CD4-positive, alpha-beta T cell treated with Interferon alpha-2 for 1 hour (primary cell): ENCODE measurements around the gene WDR44.
"Not testable (repeated sequence)": the region's sequence is repeated elsewhere in the genome, so short reads cannot be mapped to it uniquely, and the experiment has no call there.

Experiments
- DNase-seq, 2 donors: peaks; one replicate each; pipeline ENCODE4 v3.0.0-alpha.2; 2020 to 2022

Gene WDR44, protein sequence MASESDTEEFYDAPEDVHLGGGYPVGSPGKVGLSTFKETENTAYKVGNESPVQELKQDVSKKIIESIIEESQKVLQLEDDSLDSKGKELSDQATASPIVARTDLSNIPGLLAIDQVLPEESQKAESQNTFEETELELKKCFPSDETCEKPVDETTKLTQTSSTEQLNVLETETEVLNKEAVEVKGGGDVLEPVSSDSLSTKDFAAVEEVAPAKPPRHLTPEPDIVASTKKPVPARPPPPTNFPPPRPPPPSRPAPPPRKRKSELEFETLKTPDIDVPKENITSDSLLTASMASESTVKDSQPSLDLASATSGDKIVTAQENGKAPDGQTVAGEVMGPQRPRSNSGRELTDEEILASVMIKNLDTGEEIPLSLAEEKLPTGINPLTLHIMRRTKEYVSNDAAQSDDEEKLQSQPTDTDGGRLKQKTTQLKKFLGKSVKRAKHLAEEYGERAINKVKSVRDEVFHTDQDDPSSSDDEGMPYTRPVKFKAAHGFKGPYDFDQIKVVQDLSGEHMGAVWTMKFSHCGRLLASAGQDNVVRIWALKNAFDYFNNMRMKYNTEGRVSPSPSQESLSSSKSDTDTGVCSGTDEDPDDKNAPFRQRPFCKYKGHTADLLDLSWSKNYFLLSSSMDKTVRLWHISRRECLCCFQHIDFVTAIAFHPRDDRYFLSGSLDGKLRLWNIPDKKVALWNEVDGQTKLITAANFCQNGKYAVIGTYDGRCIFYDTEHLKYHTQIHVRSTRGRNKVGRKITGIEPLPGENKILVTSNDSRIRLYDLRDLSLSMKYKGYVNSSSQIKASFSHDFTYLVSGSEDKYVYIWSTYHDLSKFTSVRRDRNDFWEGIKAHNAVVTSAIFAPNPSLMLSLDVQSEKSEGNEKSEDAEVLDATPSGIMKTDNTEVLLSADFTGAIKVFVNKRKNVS

DNA sequence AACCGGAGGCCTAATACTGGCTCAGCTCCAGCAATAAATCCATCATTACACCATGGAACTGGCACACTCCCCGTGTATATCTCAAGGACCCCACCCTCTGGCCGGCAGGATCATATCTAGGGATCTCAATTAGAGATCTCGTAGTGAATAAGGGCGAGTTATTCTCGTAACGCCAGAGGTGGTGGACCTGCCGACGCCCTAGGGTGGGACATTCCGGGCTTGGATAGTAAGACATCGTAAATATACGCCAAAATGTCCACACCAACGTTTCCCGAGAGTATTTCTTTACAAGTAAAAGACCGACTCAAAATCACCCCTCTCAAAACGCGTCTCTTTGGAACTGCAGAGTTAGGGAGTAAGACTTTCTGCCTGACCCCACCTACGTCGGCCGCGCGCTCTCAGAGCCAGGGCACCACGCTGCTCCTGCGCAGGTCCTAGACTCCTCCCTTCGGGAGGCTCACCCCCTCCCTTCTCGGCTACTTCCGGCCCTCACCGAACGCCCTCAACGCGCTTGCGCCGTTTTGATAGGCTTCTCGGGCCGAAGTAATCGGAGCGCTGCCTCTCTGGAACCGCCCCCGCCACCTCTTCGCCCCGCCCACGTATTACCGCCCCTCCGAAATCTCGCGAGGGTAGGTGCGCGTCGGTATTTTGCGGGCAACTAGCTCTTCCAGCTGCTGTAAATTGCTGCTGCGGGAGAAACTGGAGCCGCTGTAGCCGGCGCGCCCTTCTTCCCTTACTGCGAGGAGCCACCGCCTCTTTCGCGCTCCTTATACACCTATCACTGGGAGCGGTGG, at the start of gene WDR44:
Gene WDR44 (plus strand): TSS at position 643 of the 794 bp plus-strand sequence. CDS start 398 bp downstream, outside the sequence.
- peak; percentile 95 to 96 for DNase-seq

DNA sequence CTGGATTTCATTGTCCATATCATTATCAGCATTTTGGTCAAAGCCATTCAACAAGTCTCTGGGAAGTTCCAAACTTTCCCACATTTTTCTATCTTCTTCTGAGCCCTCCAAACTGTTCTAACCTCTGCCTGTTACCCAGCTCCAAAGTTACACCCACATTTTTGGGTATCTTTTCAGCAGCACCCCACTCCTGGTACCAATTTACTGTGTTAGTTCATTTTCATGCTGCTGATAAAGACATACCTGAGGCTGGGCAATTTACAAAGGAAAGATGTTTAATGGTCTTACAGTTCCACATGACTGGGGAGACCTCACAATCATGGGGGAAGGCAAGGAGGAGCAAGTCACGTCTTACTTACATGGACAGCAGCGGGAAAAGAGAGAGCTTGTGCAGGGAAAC, 40.1 kb upstream of the WDR44 start:
- DNase-seq, result not testable (repeated sequence)

DNA sequence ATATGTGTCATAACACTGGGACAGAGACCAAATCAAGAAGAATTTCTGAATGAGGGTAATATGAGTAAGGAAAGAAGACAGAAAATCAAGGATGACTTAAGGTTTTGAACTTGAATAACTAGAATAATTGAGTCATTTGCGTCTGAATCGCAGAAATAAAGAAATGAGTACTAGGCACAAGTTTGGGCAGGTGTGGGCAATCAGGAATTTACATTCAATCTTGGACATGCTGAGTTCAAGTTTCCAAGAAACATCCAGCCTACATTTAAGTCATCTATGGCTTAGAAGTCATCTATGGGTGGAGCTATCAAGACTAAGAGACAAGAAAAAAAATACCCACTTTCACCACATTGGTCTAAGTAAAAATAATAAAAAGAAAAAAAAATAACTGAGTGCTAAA, 30.4 kb upstream of the WDR44 start:
- DNase-seq, result no peak

DNA sequence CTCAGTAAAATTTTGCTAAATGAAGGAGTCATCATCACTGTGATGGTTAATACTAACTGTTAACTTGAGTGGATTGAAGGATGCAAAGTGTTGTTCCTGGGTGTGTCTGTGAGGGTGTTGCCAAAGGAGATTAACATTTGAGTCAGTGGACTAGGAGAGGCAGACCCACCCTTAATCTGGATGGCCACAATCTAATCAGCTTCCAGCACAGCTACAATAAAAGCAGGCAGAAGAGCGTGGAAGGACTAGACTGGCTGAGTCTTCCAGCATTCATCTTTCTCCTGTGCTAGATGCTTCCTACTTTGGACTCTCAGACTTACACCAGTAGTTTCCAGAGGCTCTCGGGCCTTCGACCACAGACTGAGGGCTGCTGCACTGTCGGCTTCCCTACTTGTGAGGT, 21.3 kb upstream of the WDR44 start:
- no peak for DNase-seq

DNA sequence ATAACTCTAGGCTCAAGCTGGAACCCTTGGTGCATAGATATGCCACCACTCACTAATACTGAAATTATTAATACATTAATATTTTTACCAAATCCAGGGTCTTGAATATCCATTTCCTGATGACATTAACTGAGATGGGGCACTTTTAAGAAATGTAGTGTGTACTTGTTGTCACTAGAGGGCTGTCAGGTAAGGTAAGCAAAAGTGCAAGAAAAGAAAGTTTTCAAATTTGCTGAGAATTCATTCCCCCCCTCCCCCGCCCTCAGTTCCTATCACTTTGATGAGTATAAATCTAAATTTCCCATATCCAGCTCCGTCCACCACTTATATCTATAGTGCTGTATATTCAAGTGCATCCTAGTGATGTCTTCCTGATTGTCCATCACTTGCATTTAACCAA, 20.5 kb upstream of the WDR44 start:
- no peak for DNase-seq

DNA sequence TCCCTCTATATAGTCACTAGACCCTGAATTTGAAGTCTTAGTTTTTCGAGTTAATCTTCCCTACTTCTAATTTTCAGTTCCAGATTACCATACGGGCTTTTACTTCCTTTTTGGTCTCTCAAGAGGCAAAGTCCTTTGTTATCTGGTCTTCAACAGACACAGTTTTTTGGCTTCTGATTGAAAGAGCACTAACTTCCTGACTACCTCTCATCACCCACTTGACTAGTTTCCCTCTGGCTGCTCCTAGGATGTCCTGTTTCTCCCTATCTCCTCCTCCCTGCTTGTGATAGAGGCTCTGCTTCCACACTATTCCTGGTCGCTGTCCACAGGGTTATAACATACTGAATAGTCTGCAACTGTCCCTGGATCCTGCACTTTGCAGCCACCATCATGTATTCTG, 16.7 kb upstream of the WDR44 start:
- no peak for DNase-seq

DNA sequence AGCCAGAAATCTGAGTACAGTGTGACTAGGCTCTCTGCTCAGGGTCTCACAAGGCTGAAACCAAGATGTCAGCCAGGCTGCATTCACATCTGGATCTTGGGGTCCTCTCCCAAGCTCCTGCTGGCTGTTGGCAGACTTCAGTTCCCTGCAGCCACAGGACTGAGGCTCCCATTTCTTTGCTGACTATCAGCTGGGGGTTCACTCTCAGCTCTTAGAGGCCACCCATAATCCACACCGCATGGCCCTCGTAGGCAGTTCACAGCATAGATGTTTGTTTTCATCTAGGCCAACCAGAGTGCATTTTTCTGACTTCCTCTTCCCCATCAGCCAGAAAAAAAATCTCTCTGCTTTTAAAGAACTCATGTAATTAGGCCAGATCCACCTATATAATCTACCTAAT, 8.2 kb upstream of the WDR44 start:
- no peak for DNase-seq

DNA sequence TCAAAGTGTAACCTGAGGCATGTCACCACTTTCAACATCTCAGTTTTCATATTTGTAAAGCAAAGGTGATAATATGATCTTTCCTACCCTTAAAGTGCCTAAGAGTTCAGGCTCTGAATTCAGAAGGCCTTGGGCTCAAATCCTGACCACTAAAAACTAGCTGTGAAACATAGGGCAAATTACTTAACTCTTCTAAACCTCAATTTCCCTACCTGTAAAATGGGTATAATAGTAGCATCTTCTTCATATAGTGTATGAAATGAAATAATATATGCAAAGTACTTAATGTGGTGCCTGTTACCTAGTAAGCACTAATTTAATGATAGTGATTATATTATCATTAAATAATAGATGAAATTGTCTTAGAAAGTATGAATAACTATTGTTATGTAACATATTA, 7.0 kb upstream of the WDR44 start:
- DNase-seq, result no peak

DNA sequence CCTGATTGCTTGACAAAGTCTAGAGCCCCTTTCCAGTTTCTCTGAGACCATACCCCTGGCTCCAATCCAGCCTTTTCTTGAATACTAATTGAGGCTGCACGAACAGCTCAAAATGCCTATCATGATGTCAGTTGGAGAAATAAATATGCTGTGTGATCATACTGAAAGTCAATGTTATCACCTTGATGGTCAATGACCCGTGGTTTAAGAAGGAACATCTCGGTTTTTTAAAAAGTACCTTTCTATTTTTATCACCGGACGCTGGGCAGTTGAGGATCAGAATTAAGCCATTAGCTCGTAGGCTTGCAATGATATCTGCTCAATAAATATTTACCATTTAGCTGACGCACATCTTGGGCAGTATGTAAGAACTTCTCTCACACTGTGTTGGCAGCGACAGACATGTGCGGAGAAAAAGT, 852 bp upstream of the WDR44 start:
- no peak for DNase-seq

DNA sequence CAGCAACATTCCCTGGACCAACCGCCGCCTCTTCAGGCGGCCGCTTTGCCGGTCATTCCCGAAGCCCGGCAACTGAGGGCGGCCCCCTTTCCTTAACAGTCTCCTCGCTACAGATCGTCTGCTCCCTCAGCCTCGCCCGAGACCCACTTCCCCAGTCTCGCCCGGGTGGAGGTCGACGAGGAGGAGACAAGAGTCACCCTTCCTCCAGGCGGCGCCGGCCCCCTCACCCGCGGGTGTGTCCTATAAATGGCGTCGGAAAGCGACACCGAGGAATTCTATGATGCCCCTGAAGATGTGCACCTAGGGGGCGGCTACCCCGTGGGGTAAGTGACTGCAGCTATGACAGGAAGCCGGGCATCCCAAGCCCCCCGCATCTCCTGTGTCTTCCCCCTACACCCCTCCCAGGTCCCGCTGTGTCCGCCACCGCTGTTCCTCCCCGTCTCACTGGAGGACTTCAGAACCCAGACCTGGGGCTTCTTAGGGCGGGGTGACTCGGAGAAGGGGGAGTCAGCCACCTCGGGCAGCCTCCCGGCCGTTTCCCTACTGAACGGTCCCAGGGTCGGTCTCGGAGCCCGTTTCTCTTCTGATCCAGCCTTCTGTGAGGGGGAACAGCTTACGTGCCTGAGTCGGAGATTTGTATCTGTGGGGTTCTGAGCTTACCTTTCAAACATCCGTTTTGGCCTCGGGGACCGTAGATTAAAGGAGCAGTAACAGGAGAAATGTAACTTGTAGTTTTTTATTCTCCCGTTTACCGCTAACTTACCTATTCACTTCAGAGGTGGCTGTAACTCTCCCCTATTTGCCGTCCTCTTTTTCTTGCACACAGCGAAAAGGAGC, 570 bp downstream of the WDR44 start:
- DNase-seq, result peak; percentile 38 to 54

DNA sequence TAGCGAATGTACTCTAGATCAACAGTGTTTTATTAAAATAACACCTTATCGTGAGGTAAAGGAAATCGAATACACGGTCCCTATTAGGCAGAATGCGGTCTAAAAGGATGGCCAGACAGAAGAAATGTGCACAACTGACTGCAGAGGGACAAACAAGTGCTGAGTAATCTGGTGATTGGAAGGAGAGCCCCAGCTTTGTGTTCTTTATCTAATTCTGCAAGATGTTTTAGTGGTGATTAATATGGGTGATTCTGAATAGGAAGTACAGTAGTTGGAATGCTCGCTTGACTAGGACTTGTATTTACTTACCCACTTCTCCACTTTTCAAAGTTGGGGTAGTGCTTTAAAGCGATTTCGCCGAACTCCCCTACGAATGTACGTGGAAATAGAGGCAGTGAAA, 1.2 kb downstream of the WDR44 start:
- peak in 1 of 2 donors; percentile 21 for DNase-seq

DNA sequence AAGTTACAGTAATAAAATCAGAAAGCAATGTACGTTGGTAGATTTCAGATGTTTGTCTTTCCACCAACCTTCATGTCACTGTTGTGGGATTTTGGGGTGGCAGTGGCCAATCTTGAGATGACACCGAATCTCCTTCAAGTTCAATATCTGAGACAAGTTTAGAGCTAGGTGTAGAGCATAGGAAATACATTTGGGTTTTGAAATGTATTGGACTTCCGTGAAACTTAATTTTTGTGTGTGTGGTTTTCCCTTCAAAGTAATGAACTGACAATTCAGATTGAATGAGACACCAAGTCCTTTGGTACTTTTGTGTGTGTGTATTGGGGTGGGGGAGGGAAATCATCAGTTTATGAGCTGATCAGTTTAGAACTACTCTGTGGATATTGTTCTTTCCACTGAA, 1.8 kb downstream of the WDR44 start:
- peak in 1 of 2 donors; percentile 20 for DNase-seq

DNA sequence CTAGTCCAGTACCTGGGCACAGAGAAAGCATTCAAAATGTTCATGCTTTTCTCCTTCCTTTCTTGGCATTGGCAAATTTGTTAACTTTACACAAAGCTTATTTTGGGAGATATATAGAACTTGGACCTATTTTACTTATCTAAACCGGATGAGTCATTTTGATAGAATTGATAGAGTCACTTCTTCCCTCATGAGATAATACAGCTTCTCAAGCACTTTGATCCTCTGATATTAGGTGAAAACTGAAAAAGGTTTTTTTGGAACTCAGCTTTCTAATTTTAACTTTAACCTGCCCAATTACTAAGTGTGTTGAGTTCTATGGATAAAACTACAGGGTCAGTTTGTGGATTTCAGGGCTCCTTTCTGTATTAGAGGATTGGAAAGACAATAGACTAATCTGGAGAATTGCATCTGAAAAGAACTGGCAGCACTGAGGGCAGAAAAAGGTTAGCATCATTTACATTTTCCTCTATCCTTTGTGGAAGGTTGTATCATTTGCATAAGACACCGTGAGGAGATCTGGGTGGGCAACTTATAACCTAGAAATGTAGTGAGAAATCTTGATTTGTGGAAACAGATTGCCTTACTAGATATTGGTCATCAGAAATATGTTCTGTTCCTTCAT, 2.4 kb downstream of the WDR44 start:
- DNase-seq, result no peak

DNA sequence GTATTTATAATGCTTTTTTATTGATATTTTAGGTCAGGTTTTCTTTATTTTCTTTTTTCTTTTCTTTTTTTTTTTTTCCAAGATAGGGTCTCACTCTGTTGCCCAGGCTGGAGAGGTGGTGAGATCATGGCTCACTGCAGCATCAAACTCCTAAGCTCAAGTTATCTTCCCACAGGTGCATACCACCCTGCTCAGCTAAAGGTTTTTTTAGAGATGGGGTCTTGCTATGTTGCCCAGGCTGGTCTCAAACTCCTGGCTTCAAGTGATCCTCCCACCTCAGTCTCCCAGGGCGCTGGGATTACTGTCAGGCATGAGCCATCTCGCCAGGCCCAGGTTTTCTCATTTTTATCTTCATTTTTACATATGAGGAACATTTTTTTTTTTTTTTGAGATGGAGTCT, 3.3 kb downstream of the WDR44 start:
- DNase-seq, result no peak

DNA sequence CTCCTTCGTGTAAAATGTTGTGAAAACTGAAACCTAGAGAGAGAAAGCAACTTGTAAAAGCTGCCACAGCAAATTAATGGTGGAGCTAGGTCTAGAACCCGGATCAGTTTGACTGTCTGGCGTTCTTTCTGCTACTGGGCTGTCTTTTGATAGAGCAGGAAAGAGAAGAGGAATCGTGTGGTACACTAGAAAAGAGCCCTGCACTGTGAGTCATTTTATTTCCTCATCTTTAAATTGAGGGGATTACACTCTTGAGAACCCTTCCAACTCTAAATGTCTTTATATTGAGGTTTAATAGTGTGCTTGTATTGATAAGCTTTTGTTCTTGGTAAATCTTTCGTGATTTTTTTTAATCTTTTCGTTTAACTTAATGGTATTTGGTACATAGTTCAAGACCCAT, 4.3 kb downstream of the WDR44 start:
- DNase-seq, result no peak

DNA sequence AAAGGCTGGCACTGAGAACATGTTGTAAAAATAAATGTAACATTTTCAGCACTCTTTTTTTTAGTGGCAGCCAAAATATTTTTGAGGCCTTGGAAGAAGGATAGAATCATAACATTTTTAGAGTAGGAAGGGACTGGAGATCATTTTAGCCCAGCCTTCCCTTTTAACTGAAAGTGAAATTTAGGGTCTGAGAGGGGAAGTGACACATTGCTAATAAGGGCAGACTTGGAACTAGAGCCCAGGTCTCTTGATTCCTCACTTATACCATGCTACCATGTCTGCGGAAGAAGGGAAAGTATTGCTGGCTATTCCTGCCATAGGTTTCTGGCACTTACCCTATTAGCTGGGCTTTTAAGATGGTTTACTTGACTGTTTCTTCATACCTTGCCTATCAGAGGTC, 4.8 kb downstream of the WDR44 start:
- peak in 1 of 2 donors; percentile 9 for DNase-seq

DNA sequence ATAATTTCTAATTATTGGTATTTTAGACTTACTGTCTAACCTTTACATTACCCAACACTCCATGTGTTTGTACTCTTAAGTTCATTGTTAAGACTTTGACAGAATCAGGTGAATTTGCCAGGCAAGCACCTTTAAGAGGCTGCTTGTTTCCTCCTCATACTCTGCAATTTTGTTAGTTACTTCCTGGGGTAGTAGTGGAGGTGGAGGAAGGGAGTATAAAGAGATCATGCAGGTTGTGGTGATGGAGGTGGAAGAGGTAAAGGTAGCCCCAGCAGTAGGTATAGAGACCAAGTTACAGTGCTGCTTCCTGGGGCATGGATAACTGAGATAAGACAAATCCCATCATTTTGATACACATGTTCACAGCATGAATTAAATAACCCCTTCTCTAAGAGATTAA, 6.7 kb downstream of the WDR44 start:
- DNase-seq, result peak in 1 of 2 donors; percentile 12

DNA sequence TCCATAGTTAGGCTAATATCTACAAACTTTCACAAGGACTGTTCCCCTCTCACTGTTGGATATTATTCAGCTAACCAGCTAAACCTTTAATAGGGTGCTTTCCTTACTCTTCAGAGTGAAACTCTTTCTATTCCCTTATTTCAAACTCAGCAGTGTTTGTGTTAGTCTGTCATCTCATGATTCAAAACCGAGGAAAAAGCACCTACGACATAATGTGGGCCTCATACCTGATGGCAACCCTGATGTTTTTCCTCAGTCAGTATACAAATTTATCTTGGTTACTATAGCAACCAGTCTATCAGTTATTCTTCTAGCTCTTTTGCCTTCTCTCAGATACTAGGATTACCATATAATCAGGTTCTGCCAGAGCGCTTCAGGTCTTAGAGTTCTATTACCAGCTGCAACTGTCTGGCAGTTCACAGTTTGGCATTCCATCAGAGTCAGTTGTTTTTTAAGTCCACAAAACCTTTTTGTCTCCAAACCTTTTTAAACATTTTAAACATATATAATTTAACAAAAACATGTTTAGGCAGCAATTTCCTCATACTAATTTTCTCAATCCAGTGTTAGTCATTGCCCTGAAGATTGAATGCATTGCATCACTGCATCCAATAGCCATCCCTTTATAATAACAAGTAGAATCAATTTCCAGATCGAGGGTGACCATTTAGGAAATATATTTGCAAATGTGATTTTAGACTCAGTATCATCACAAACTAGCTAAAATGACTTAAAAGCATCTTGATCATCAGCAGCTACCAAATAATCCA, 7.4 kb downstream of the WDR44 start:
- peak in 1 of 2 donors; percentile 40 for DNase-seq

DNA sequence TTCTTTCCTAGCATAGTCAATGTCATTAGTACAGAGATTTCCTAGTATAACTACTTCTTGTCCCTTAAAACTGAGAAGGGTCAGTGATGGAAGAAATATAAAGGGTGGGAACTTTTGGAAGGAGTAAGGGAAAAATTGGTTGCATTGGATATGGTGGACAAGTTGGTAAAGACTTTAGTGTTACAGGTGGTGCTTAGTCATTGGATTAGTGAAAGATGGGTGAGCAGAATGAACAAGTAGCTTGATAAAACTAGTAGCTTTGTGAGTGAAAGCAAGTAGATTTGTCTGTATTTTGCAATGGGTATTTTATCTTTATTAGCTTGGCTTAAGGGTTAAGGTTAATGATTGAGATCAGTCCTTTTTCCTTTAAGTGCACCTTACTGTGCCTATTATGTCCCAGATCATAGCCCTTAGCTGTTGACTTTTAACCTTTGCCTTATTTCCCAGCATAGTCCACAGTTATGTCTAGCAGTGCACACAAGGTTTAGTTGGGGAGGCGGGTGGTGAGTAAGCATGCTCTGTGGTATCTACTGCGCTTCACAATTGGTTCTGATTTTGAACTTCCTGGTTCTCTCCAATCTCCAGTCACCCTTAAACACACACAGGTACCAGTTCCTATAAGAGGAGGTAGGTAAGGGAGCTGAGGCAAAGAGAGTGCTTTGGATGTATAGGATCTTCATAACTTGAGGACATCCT, 9.5 kb downstream of the WDR44 start:
- no peak for DNase-seq

DNA sequence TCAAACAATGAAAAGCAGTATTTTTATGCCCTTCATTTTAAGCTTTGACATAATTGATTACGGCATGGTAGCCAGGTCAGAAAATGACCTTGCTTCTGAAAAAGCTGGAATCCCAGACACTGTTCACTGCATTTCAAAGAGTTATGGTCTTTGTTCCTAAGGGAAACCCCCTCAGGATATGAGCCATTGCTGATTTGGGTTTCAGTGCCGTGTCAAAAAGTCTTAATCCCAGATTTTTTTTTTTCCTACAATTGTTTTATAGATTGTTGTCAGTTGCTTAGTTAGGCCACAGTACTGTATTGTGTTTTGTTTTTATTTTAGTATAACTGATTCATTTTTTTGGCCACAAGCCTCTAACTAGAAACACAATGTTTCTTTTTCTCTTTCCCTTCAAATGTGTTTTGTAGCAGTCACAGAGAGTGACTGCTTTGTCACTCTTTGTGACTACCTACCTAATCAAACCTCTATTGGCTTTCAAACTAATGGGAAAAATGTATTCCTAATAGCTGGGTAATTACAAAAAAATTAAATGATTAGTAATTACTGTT, 10.3 kb downstream of the WDR44 start:
- DNase-seq, result no peak
